Measurements from ENCODE around the gene PRDM1.
"Not testable (repeated sequence)": the region's sequence is repeated elsewhere in the genome, so short reads cannot be mapped to it uniquely, and the experiment has no call there.

The PRDM1 gene

GRCh38 chr6:106143665-106144064 is 57.5 kb downstream of the PRDM1 start:
- H3K27me3 Mint-ChIP-seq (ENCODE audit: low read depth, poor library complexity) = no peaks in the 10 kb centered on the region
- no peaks in the 10 kb centered on the region for H3K9me3 Mint-ChIP-seq
- no peaks in the 10 kb centered on the region for H3K36me3 Mint-ChIP-seq (ENCODE audit: low read depth)
- no peak for TF ChIP-seq CTCF (IDR thresholded peaks at IDR 0.05)
- peak overlapping the region; percentile 26 for H3K27ac Mint-ChIP-seq
- no peak overlapping the region for H3K4me3 Mint-ChIP-seq
- H3K4me1 Mint-ChIP-seq = peaks cover 68% of the 10 kb centered on the region
- no peak for DNase-seq

- no peak for DNase-seq
- H3K4me3 Mint-ChIP-seq = no peak overlapping the region
- no peak overlapping the region for H3K27ac Mint-ChIP-seq
- H3K9me3 Mint-ChIP-seq = no peaks in the 10 kb centered on the region
- no peak for TF ChIP-seq CTCF (IDR thresholded peaks at IDR 0.05)
- peaks cover 65% of the 10 kb centered on the region for H3K4me1 Mint-ChIP-seq
- no peaks in the 10 kb centered on the region for H3K36me3 Mint-ChIP-seq (ENCODE audit: low read depth)
- no peaks in the 10 kb centered on the region for H3K27me3 Mint-ChIP-seq (ENCODE audit: low read depth, poor library complexity)
Measured at GRCh38 chr6:106145144-106145543, 59.0 kb downstream of the PRDM1 start.

- TF ChIP-seq CTCF (IDR thresholded peaks at IDR 0.05) = no peak
- Mint-ChIP-seq H3K36me3 (ENCODE audit: low read depth) (no peaks in the 10 kb centered on the region), H3K27ac (no peak overlapping the region), H3K4me1 (peaks cover 59% of the 10 kb centered on the region), H3K4me3 (no peak overlapping the region), H3K9me3 (no peaks in the 10 kb centered on the region), H3K27me3 (ENCODE audit: low read depth, poor library complexity) (no peaks in the 10 kb centered on the region)
- no peak for DNase-seq
Measured at GRCh38 chr6:106145741-106146227, 59.6 kb downstream of the PRDM1 start.

- no peaks in the 10 kb centered on the region for H3K36me3 Mint-ChIP-seq (ENCODE audit: low read depth)
- peaks cover 50% of the 10 kb centered on the region for H3K4me1 Mint-ChIP-seq
- H3K27ac Mint-ChIP-seq = peak overlapping the region; percentile 85
- H3K27me3 Mint-ChIP-seq (ENCODE audit: low read depth, poor library complexity) = peaks cover under 1% of the 10 kb centered on the region
- no peak for TF ChIP-seq CTCF (IDR thresholded peaks at IDR 0.05)
- H3K9me3 Mint-ChIP-seq = no peaks in the 10 kb centered on the region
- no peak for DNase-seq
- H3K4me3 Mint-ChIP-seq = no peak overlapping the region
Measured at GRCh38 chr6:106146852-106147351, 60.8 kb downstream of the PRDM1 start.

GRCh38 chr6:106147476-106147875 is 61.3 kb downstream of the PRDM1 start:
- Mint-ChIP-seq H3K9me3 (no peaks in the 10 kb centered on the region), H3K4me3 (no peak overlapping the region), H3K4me1 (peaks cover 44% of the 10 kb centered on the region), H3K27me3 (ENCODE audit: low read depth, poor library complexity) (peaks cover 6% of the 10 kb centered on the region), H3K27ac (no peak overlapping the region), H3K36me3 (ENCODE audit: low read depth) (no peaks in the 10 kb centered on the region)
- no peak for TF ChIP-seq CTCF (IDR thresholded peaks at IDR 0.05)
- DNase-seq = no peak

- no peaks in the 10 kb centered on the region for H3K36me3 Mint-ChIP-seq (ENCODE audit: low read depth)
- no peak overlapping the region for H3K27ac Mint-ChIP-seq
- H3K9me3 Mint-ChIP-seq = no peaks in the 10 kb centered on the region
- TF ChIP-seq CTCF (IDR thresholded peaks at IDR 0.05) = no peak
- DNase-seq = no peak
- H3K4me3 Mint-ChIP-seq = no peak overlapping the region
- peaks cover 10% of the 10 kb centered on the region for H3K27me3 Mint-ChIP-seq (ENCODE audit: low read depth, poor library complexity)
- peaks cover 27% of the 10 kb centered on the region for H3K4me1 Mint-ChIP-seq
Measured at GRCh38 chr6:106149472-106150069, 63.4 kb downstream of the PRDM1 start.

- not testable (repeated sequence) for DNase-seq; H3K27ac Mint-ChIP-seq; H3K4me3 Mint-ChIP-seq; H3K27me3 Mint-ChIP-seq (ENCODE audit: low read depth, poor library complexity); H3K9me3 Mint-ChIP-seq; H3K36me3 Mint-ChIP-seq (ENCODE audit: low read depth)
- H3K4me1 Mint-ChIP-seq = peaks cover 21% of the 10 kb centered on the region
Measured at GRCh38 chr6:106152476-106152875, 66.3 kb downstream of the PRDM1 start.
